Uterus (tissue), 2 donors: ENCODE measurements around the gene GALNT6.

Experiments used
- POLR2A ChIP-seq, 2 donors: fragments of 450-650 bp; IDR thresholded peaks; one replicate each; pipeline ENCODE4 v1.6.1; 2016; ENCODE audit warnings: antibody characterized with exemption in 2 of 2, mild to moderate bottlenecking in 1 of 2, moderate library complexity in 1 of 2
- TF ChIP-seq, protein P1 (sequence below), 4 experiments: fragments of 200-600 bp in 2 of 4; fragments of 450-650 bp in 2 of 4; sonication (generic) in 2 of 4; IDR thresholded peaks; one replicate each; pipeline ENCODE4 v1.5.1; 2016 to 2019; ENCODE audit warnings: antibody characterized with exemption in 4 of 4, mild to moderate bottlenecking in 2 of 4, moderate library complexity in 1 of 4

DNA sequence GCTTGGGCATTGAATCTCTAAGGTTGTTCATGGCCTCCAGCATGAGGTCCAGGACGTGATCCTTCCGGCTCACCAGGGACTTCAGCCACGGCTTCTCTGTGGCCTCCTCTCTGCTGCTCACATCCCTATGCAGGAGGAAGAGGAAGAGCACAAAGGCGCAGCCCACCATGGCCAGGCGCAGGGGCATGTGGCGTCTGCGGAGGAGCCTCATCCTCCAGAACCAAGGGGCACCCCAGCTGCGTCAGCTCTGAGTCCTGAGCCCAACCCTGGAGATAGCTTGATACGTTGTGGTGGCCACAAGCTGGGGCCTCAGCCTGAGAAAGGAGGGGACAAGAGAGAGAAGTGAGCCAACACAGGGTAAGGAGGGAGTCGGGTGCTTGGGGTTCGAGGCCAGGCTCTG, 11.6 kb downstream of the GALNT6 start:
- TF ChIP-seq, protein P1, sequence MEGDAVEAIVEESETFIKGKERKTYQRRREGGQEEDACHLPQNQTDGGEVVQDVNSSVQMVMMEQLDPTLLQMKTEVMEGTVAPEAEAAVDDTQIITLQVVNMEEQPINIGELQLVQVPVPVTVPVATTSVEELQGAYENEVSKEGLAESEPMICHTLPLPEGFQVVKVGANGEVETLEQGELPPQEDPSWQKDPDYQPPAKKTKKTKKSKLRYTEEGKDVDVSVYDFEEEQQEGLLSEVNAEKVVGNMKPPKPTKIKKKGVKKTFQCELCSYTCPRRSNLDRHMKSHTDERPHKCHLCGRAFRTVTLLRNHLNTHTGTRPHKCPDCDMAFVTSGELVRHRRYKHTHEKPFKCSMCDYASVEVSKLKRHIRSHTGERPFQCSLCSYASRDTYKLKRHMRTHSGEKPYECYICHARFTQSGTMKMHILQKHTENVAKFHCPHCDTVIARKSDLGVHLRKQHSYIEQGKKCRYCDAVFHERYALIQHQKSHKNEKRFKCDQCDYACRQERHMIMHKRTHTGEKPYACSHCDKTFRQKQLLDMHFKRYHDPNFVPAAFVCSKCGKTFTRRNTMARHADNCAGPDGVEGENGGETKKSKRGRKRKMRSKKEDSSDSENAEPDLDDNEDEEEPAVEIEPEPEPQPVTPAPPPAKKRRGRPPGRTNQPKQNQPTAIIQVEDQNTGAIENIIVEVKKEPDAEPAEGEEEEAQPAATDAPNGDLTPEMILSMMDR (IDR thresholded peaks at IDR 0.05) = no peak
- TF ChIP-seq POLR2A (IDR thresholded peaks at IDR 0.05) = no peak
